HG03135 (cell line): Measurements from ENCODE around the gene TFB2M.

Experiments
- ATAC-seq: cut with Tn5 transposase; IDR thresholded peaks from one replicate; pipeline ENCODE4 v1.9.1; 2021; ENCODE audit warnings: mild to moderate bottlenecking, moderate library complexity; ENCODE audit not compliant: unreplicated experiment

Gene TFB2M

GRCh38 chr1:246558041-246558440 lies 8.0 kb downstream of the TFB2M start:
- no peak for ATAC-seq

DNA sequence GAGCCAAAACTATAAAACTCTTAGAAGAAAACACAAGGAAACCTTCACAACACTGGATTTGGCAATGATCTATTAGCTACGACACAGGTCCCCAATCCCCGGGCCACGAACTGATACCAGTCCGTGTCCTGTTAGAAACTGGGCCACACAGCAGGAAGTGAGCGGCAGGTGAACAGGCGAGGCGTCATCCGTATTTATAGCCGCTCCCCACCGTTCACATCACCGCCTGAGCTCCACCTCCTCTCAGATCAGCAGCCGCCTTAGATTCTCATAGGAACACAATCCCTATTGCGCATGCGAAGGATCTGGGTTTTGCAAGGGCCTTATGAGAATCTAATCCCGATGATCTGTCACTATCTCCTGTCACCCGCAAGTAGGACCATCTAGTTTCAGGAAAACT lies 11.9 kb downstream of the TFB2M start:
- ATAC-seq = no peak

- no peak for ATAC-seq
Measured at GRCh38 chr1:246552110-246552509, 14.0 kb downstream of the TFB2M start.

DNA sequence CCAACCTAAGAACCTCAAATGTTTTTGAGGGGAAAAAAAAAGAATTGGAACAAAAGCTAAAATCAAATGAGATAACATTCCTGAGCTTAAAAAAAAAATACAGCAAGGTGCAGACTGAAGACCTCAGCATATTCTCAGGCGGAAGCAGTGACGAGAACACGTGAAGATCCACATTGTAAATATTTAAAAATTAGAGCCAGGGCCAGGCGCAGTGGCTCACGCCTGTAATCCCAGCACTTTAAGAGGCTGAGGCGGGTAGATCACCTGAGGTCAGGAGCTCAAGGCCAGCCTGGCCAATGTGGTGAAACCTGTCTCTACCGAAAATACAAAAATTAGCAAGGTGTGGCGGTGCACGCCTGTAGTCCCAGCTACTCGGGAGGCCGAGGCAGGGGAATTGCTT lies 15.7 kb downstream of the TFB2M start:
- no peak for ATAC-seq

DNA sequence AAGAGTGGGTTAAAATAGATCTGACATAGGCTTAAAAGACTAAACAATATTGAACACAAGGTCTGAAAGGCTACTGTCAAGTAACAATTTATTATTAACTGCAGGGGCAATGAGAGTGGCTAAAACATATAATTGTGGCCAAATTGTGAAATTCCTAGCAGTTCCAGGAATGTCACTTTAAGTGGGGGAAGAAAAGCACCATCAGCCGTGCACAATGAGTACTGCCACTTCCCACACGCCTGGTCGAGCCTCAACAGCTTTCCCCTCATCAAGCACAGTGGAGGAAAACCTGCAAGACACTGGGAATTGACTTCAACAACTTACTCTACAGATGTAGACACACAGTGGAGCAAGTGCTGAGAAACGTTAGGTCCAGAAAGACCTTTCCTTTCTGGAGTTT lies 16.4 kb downstream of the TFB2M start:
- ATAC-seq = no peak

DNA sequence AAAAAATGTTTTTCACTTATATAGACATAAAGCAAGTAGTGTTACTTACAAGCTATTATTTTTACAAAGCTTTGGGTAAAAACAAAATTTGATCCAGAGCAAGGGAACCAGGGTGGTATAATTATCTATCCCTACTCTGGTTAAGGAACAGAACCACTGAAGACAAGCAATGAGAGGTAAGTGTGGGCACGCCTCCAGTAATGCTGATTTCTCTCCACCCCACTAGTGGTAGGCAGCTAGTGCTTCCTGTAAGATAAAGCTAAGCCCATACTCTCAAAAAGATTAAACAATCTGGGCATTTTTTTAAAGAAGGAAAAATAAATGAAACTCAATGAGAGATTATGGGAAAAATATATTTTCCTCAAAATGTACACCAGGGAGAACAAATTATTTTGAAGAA lies 22.1 kb downstream of the TFB2M start:
- no peak for ATAC-seq

- no peak for ATAC-seq
Measured at GRCh38 chr1:246540738-246541491, 25.1 kb downstream of the TFB2M start.

DNA sequence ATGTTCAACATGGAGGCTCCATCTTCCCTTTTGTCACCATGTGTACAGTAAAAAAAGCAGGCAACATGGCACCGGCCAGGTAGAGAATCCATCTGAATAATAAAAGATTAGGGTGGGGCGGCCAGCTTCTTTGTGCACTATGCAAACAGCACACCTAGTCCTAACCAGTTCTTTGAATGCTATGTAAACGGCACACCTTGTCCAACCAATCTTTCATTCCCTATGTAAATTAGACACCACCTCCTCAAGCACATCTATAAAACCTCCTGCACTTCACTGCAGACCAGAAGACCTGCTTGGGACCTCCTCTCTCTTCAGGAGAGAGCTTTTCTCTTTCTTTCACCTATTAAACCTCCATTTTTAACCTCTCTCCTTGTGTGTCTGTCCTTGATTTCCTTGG lies 28.2 kb downstream of the TFB2M start:
- ATAC-seq = no peak

GRCh38 chr1:246537441-246537840 lies 28.6 kb downstream of the TFB2M start:
- no peak for ATAC-seq

DNA sequence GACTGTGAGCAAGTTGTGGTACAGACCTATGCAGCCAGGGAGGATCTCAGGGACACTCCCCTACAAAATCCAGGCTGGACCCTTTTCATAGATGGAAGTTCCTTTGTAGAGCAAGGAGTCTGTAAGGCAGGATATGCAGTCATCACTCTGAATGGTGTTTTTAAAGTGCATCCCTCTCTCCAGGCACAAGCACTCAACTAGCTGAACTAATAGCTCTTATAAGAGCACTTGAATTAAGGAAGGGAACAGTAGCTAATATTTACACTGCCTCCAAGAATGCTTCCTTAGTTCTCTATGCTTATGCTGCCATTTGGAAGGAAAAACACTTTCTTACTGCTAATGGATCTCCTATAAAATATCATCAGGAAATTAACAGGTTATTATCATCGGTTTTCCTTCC lies 31.9 kb downstream of the TFB2M start:
- ATAC-seq = no peak

DNA sequence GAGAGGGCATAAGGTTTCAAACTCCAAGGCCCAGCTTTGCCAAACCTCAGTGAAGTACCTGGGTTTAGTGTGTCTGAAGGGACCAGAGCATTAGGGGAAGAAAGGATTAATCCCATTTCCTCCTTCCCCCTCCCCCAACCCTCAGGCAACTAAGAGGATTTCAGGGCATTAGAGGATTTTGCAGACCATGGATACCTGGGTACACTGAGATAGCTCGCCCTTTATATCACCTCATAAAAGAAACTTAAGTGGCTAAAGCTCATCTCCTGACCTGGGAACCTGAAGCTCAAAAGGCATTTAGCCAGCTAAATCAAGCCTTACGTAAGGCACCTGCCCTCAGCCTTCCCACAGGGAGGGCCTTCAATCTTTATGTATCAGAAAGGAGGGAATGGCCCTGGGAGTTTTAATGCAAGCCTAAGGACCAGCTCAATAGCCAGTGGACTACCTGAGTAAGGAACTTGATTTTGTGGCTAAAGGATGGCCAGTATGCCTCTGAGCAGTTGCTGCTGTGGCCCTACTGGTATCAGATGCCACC lies 32.6 kb downstream of the TFB2M start:
- no peak for ATAC-seq

GRCh38 chr1:246532519-246532918 lies 33.5 kb downstream of the TFB2M start:
- no peak for ATAC-seq

DNA sequence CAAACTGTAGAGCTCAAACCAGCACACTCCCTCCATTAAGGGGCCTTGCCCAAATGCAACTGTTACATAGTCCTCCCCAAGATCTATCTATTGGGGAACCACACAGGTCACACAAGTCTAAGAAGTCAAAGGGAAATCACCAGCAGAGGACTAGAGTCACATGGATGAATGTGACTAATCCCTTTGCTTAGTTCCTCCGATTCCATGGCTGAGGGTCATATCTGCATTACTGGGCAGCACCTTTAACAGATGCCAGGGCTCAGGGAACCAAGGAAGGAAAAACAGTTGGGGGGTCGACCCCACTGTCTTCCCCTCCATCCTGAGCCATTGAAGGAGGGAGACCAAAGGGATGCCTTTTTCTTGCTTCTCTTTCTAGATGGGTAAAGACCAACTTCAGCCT lies 35.6 kb downstream of the TFB2M start:
- no peak for ATAC-seq

GRCh38 chr1:246528933-246529731 lies 36.9 kb downstream of the TFB2M start:
- ATAC-seq = no peak

- ATAC-seq = no peak
Measured at GRCh38 chr1:246527402-246528088, 38.5 kb downstream of the TFB2M start.

DNA sequence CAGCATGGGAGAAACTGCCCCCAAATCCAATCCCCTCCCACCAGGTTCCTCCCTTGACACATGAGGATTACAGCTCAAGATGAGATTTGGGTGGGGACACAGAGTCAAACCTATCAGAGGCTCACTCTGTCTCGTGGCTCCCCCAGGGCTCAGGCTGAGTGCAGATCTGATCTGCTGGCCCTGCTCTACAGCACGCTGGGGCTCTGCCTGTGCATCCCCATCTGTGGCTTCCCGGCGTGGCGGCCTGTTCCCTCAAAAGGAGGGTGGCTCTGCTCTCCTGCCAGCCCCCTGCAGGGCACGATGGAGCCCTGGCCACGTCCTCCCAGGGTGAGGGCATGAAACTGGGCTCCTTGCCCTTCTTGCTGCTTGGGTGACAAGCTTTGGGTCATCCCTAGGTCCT lies 39.1 kb downstream of the TFB2M start:
- no peak for ATAC-seq

- ATAC-seq = no peak
Measured at GRCh38 chr1:246526380-246526779, 39.7 kb downstream of the TFB2M start.

DNA sequence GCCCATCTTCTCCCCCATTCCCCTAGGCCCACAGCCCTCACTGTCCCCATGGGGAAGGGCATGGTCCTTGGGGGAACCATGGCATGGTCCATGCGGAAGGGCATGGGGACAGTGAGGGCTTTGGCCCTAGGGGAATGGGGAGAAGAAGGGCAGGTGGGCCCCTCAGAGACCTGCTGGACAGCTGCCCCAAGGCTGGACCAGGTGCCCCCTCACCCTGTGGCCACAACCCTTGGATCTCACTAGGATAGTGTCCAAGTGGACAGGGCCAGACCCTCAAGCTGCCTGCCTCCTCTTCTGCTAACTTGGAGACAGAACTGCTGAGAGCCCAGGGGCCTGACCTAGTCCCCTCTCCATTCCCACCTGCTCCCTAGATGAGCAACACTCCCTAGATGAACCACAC lies 46.5 kb downstream of the TFB2M start:
- ATAC-seq = no peak

DNA sequence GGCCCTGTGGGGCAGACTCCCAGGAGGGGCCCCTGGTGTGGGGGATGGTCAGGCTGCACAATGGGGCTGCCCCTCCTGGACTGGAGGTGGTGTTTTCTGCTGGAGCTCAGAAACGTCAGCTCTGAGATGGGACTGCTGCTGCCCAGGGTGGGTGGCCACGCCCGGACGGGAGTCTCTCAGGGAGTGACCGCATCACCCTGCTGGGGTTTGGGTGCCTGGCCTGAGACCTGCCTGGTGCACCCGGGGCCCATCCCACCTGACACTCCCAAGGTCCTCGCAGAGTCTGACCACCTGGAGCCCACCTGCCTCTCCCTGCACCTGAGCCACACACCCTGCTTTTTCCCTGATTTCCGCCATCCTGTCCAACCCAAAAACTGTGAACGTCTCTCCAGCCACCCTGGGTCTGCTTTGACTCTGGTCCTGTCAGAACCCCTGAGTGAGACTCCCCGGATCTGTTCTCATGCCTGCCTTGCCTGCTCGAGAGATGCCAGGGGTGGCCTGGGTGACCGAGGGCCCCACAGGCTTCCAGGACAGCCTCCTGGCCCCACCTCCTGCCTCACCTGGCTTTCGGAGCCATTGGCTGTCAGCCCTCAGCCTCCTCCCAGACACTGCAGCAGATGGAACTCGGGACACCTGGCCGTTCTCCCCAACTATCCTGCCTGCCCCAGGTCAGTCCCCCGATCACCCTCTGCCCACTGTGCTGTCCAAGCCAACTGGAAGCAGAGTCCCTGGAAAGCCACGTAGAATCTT lies 47.4 kb downstream of the TFB2M start:
- no peak for ATAC-seq

DNA sequence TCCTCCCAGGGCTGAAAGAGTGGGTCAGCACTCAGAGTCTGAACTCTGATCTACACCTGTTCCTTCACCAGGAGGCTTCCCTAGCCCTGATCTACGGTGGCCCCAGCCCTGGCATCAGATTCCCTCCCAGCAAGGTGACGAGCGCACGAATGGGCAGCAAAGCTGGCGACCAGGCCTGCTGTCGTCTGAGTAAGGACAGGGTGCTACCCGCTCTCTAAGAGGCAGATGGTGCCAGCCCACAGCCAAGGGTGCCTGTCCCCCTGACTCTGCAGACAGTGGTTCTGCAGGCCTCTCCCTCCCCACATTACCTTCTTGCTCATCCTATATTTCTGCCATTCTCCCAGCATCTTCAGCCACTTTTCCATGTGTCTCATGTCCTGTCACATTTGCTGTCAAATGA lies 48.7 kb downstream of the TFB2M start:
- no peak for ATAC-seq

- no peak for ATAC-seq
Measured at GRCh38 chr1:246516126-246516525, 49.9 kb downstream of the TFB2M start.
